SH-SY5Y (cell line): ENCODE results near the gene TSC22D4.

Source experiments
- GATA2 ChIP-seq: IDR thresholded peaks from 2 replicates; pipeline ENCODE4 v1.6.1; 2011; ENCODE audit warnings: mild to moderate bottlenecking, low read depth, low read length
- GATA3 ChIP-seq: IDR thresholded peaks from 2 replicates; pipeline ENCODE4 v1.6.1; 2011; ENCODE audit warnings: low read depth, mild to moderate bottlenecking, low read length, moderate library complexity

- TF ChIP-seq GATA2 = no peak
- TF ChIP-seq GATA3 = no peak
Measured at GRCh38 chr7:100443096-100443840, 35.7 kb downstream of the TSC22D4 start.
